Stimulated activated CD4-positive, alpha-beta T cell treated with anti-CD3 and anti-CD28 coated beads, Interleukin-1b, Interleukin-23, amount 100 ng/mL, for 4 hours (primary cell): Measurements from ENCODE around the gene FOXP1.

Source experiments
- DNase-seq, 2 donors: peaks; one replicate each; pipeline ENCODE4 v3.0.0-alpha.2; 2020; ENCODE audit warnings: low read depth in 2 of 2

FOXP1 gene

GRCh38 chr3:70919091-70919490 lies 664.4 kb downstream of the FOXP1 start:
- DNase-seq, result no peak

DNA sequence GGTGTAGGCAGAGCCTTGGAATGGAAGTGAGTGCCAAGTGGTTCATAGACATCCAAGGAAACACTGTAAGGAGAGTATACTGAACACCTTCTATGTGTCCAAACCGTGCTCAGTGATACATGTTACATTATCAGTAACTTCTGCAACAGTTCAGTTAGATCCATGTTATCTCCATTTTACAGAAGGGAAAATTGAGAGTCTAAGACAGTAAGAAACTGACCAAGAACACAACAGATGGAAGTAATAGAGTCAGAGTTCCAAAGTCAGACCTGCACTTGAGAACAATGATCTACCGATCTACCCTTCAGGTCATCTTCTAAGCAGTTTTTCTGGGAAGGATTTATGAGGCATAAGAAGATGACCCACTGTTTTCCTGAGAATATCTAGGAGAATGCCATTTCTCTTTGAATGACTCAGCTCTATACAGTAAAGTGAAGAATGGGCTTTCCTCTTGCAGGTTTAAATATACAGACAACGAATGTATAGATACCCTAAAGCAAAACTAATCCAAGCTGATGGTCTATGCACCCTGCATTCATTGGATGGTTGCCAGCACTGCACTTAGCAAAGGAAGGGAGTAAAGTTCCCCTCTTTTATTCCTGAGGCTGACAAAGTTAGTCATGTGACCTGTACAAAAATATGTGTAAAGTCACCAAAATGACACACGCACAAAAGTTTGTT lies 667.0 kb downstream of the FOXP1 start:
- DNase-seq, result no peak

DNA sequence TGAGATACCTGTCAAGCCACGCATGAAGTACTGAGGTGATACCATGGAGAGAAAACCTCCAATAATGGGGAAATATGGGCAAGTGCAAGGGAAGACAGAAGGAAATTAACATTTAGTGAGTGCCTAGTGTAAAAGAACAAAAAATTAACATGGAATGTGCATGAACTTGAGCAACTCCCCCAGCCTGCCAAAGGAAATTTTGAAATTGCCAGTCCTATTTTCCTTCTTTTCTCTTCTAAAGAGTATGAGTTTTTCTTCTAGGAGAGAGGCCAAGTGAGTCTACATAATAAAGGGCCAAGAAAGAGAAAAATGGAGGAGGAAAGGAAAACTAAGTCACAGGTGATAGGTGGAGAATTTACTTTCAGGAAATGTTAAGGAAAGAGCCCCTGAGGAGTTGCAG lies 668.7 kb downstream of the FOXP1 start:
- no peak for DNase-seq

- DNase-seq, result no peak
Measured at GRCh38 chr3:70911719-70912118, 671.8 kb downstream of the FOXP1 start.

DNA sequence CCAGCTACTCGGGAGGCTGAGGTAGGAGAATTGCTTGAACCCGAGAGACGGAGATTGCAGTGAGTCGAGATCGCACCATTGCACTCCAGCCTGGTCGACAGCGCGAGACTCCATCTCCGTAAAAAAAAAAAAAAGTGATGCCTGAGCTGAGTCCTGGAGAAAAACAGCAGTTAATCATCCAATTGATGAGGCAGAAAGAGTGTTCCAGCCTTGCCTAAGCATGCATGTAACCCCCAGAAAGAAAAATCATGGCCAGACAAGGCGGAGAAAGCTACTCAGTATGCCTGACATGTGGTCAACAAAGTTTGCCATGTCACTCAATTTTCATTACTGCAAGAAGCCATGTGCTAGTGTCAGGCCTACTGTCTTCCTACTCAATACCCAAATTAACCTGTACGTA lies 678.0 kb downstream of the FOXP1 start:
- DNase-seq, result no peak
